Loucy (cell line): ENCODE data around the gene PPP3CA.

Experiments
- EZH2phosphoT487 ChIP-seq: fragments of 200-600 bp; IDR thresholded peaks from 2 replicates; pipeline ENCODE4 v1.6.1; 2018; ENCODE audit warnings: antibody characterized with exemption, mild to moderate bottlenecking, moderate library complexity, borderline replicate concordance
- TF ChIP-seq, protein P1 (sequence below): fragments of 200-600 bp; sonication (generic); conservative IDR thresholded peaks from 2 replicates; pipeline ENCODE4 v1.5.1; 2014; ENCODE audit warnings: mild to moderate bottlenecking, antibody characterized with exemption, low read length

DNA sequence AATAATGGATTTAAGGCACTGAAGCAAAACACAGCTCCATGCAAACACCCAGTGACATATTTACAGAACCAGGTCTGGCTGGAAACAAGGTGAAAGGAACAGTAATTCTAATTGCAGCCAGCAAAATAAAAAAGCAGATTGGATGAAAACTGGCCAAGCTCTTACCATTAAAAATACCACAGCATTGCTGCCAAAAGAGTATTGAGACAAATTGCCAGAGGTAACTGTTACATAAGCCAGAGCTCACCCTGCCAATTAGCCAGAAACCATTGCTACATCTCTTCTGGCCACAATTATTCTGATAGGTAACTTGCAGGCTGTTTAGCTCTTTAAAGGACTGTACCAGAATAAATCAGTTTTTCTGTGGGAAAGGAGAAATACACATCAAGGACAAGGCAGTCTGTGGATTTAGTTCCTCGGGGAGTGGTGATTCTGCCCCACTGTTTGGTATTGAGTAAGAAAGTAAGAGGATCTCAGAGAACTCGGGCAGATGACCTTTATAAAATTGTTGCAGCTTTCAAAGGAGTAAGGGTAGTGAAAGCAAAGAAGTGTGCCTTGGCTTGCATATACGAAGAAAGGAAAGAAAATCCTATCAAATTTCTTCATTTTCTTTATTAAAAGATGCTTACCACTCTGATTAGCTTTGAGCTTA is 369.5 kb downstream of the PPP3CA start:
- TF ChIP-seq, protein P1, sequence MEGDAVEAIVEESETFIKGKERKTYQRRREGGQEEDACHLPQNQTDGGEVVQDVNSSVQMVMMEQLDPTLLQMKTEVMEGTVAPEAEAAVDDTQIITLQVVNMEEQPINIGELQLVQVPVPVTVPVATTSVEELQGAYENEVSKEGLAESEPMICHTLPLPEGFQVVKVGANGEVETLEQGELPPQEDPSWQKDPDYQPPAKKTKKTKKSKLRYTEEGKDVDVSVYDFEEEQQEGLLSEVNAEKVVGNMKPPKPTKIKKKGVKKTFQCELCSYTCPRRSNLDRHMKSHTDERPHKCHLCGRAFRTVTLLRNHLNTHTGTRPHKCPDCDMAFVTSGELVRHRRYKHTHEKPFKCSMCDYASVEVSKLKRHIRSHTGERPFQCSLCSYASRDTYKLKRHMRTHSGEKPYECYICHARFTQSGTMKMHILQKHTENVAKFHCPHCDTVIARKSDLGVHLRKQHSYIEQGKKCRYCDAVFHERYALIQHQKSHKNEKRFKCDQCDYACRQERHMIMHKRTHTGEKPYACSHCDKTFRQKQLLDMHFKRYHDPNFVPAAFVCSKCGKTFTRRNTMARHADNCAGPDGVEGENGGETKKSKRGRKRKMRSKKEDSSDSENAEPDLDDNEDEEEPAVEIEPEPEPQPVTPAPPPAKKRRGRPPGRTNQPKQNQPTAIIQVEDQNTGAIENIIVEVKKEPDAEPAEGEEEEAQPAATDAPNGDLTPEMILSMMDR: no peak
- TF ChIP-seq EZH2phosphoT487: no peak
